Sigmoid colon (tissue), 4 donors: Measurements from ENCODE around the gene CENPP.

Experiments
- POLR2A ChIP-seq, 2 donors: fragments of 450-650 bp; IDR thresholded peaks; one replicate each; pipeline ENCODE4 v1.6.1; 2016; ENCODE audit warnings: antibody characterized with exemption in 2 of 2, mild to moderate bottlenecking in 2 of 2, moderate library complexity in 2 of 2
- POLR2AphosphoS5 ChIP-seq, 4 donors: sonication (generic); formaldehyde crosslinking; IDR thresholded peaks; one replicate each; pipeline ENCODE4 v1.6.1; 2017; ENCODE audit warnings: antibody characterized with exemption in 4 of 4
- TF ChIP-seq, protein P1 (sequence below), 4 experiments: fragments of 450-650 bp in 3 of 4; fragments of 200-600 bp in 1 of 4; IDR thresholded peaks; one replicate each; pipeline ENCODE4 v1.5.1; 2016 to 2019; ENCODE audit warnings: antibody characterized with exemption in 4 of 4, mild to moderate bottlenecking in 3 of 4, moderate library complexity in 2 of 4

DNA sequence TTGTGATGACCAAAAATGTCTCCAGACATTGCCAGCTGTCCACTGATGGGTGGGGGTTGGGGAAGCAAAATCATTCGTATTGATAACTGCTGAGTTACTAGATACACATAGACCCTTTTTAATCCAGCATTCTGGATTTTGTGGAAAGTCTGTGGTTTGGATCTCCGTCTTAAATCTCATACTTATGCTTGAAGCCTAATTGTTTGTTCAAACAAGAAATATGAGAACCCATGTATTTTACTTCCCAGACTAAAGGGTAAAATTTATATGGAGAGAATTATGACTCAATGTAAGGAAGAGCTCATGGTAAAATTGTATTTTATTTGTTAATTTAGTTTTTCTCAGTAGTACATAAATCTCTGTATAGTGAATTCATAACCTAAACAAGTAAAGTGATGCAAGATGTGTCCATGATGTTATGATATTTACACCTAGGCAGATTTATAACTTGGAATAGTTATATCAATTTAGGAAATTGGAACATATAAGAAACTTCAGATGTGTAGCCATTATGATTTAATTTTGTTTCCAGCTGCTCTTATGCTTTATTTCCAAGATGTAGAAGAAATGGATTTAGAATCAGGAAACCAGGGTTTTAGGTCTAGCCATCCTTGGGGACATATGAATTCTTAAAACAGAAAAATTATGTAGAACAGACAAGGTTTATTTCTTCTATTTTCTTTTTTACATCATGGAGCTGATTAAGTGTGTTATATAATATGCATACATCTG is 83.2 kb downstream of the CENPP start:
- TF ChIP-seq, protein P1, sequence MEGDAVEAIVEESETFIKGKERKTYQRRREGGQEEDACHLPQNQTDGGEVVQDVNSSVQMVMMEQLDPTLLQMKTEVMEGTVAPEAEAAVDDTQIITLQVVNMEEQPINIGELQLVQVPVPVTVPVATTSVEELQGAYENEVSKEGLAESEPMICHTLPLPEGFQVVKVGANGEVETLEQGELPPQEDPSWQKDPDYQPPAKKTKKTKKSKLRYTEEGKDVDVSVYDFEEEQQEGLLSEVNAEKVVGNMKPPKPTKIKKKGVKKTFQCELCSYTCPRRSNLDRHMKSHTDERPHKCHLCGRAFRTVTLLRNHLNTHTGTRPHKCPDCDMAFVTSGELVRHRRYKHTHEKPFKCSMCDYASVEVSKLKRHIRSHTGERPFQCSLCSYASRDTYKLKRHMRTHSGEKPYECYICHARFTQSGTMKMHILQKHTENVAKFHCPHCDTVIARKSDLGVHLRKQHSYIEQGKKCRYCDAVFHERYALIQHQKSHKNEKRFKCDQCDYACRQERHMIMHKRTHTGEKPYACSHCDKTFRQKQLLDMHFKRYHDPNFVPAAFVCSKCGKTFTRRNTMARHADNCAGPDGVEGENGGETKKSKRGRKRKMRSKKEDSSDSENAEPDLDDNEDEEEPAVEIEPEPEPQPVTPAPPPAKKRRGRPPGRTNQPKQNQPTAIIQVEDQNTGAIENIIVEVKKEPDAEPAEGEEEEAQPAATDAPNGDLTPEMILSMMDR (IDR thresholded peaks at IDR 0.05) = no peak
- TF ChIP-seq POLR2AphosphoS5 (IDR thresholded peaks at IDR 0.05) (no peak), POLR2A (IDR thresholded peaks at IDR 0.05) (no peak)
